Uterus (tissue), 4 donors: ENCODE results near the gene TVP23A. TPM values are rescaled to one million over a fixed set of nuclear protein-coding genes. Genes with fewer than 3 reads are reported as not detected.

Experiments
- DNase-seq, 2 donors: peaks; one replicate each; pipeline ENCODE4 v3.0.0-alpha.2; 2019 to 2020
- H3K27ac ChIP-seq, 2 donors: fragments of 200-600 bp; sonication (generic); 1 replicate in 1 of 2; 2 replicates in 1 of 2; pipeline ENCODE4 v1.5.1; 2016 to 2018
- H3K27me3 ChIP-seq, 2 donors: fragments of 200-600 bp; sonication (generic); one replicate each; pipeline ENCODE4 v1.5.1; 2018 to 2019; ENCODE audit warnings: control low read depth in 1 of 2
- H3K36me3 ChIP-seq, 2 donors: fragments of 200-600 bp; sonication (generic); one replicate each; pipeline ENCODE4 v1.5.1; 2019; ENCODE audit warnings: control low read depth in 1 of 2
- H3K4me1 ChIP-seq, 2 donors: fragments of 200-600 bp; sonication (generic); one replicate each; pipeline ENCODE4 v1.5.1; 2018 to 2019; ENCODE audit warnings: control low read depth in 1 of 2
- H3K4me3 ChIP-seq, 2 donors: fragments of 200-600 bp; sonication (generic); 1 replicate in 1 of 2; 2 replicates in 1 of 2; pipeline ENCODE4 v1.5.1; 2018 to 2019; ENCODE audit warnings: mild to moderate bottlenecking in 1 of 2
- H3K9me3 ChIP-seq, 2 donors: fragments of 200-600 bp; sonication (generic); one replicate each; pipeline ENCODE4 v1.5.1; 2019; ENCODE audit warnings: control low read depth in 1 of 2
- POLR2A ChIP-seq, 2 donors: fragments of 450-650 bp; IDR thresholded peaks; one replicate each; pipeline ENCODE4 v1.6.1; 2016; ENCODE audit warnings: antibody characterized with exemption in 2 of 2, mild to moderate bottlenecking in 1 of 2, moderate library complexity in 1 of 2
- intact Hi-C: fragments of 100-400 bp; cut with DNase I; formaldehyde crosslinking; loops from one replicate; pipeline ENCODE4 v1.15.1; 2023; ENCODE audit warnings: low total_unique reads
- total RNA-seq, 4 donors: library from RNA; depleted of rRNA in 3 of 4; stranded (reverse); fragments of >200 nt in 3 of 4; gene quantifications; one replicate each; pipeline versions ENCODE4 v1.1.0 to v1.2.4, GENCODE V29; 2014 to 2023
- TF ChIP-seq, protein P1 (sequence below), 4 experiments: fragments of 200-600 bp in 2 of 4; fragments of 450-650 bp in 2 of 4; sonication (generic) in 2 of 4; IDR thresholded peaks; one replicate each; pipeline ENCODE4 v1.5.1; 2016 to 2019; ENCODE audit warnings: antibody characterized with exemption in 4 of 4, mild to moderate bottlenecking in 2 of 4, moderate library complexity in 1 of 4
- donor health status: DM: yes; HTN: yes; CAD: no.

Gene TVP23A
- total RNA-seq, 4 donors from 2014 or later, result 0.29 to 8.0 (median 7.6) TPM; not detected in 1

DNA sequence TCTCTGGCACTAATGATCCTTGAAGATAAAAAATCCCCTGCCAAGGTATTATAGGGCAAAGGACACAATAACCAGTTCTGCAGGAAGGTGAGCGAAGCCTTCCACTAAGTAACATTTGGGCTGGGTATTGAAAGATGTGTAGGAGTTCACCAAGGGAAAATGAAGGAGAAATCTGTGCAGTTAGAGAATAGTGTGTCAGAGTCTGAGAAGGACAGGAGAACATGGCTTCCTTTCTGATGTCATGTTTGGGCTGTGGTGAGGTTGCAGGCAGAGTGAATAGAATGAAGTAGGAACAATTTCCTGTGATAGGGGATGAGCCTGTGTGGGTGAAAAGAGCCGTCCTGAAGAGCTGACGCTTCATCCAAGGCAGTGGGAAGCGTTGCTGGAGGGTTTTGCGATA lies 34.4 kb upstream of the TVP23A start:
- no peaks in the 10 kb centered on the region for H3K36me3 ChIP-seq
- TF ChIP-seq POLR2A (IDR thresholded peaks at IDR 0.05), result no peak
- TF ChIP-seq, protein P1, sequence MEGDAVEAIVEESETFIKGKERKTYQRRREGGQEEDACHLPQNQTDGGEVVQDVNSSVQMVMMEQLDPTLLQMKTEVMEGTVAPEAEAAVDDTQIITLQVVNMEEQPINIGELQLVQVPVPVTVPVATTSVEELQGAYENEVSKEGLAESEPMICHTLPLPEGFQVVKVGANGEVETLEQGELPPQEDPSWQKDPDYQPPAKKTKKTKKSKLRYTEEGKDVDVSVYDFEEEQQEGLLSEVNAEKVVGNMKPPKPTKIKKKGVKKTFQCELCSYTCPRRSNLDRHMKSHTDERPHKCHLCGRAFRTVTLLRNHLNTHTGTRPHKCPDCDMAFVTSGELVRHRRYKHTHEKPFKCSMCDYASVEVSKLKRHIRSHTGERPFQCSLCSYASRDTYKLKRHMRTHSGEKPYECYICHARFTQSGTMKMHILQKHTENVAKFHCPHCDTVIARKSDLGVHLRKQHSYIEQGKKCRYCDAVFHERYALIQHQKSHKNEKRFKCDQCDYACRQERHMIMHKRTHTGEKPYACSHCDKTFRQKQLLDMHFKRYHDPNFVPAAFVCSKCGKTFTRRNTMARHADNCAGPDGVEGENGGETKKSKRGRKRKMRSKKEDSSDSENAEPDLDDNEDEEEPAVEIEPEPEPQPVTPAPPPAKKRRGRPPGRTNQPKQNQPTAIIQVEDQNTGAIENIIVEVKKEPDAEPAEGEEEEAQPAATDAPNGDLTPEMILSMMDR (IDR thresholded peaks at IDR 0.05), result no peak
- H3K27ac ChIP-seq, result no peak overlapping the region
- no peak overlapping the region for H3K4me3 ChIP-seq
- H3K4me1 ChIP-seq, result no peaks in the 10 kb centered on the region
- H3K9me3 ChIP-seq, result no peaks in the 10 kb centered on the region
- H3K27me3 ChIP-seq, result no peaks in the 10 kb centered on the region
- no peak for DNase-seq
- intact Hi-C loops, result no loop called here

DNA sequence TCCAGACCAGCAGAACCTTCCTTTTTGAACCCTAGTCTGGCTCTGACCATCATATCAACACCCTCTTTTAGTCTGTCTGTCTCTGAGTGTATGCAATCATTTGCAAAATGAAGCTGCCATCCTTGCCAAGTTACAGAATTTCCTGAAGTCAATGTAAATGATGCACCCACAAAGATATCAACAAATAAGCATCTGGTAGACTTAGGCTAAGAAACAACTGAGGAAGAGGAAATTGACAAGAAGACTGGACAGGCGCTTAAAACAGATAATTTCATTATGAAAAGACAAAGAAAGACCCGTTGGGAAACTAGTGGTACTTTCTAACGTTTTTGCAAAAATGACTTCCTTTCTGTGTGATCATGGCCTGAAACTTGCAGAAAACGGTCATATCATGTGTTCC lies 33.7 kb upstream of the TVP23A start:
- no peak for DNase-seq
- no peaks in the 10 kb centered on the region for H3K27me3 ChIP-seq
- TF ChIP-seq, protein P1 (IDR thresholded peaks at IDR 0.05), result no peak

DNA sequence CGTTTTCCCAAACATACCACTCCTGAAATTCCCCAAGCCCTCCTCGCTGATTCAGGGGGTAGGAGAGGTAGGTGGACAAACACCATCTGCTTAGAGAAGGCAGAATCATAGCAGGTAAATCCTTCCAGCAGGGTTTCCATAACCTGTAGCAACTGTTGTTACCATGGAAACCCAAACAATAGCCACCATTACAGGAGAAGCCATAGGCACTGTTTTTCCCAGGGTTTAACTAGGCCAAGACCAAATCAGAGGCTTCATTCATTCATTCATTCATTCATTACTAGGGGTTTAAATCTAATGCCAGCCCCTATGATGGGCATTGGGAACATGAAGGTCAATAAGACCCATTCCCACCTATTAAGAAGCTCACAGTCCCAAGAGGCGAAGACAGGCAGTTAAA lies 32.9 kb upstream of the TVP23A start:
- Histone ChIP-seq H3K27ac (no peak overlapping the region), H3K36me3 (no peaks in the 10 kb centered on the region), H3K9me3 (no peaks in the 10 kb centered on the region), H3K4me1 (no peaks in the 10 kb centered on the region), H3K27me3 (no peaks in the 10 kb centered on the region), H3K4me3 (no peak overlapping the region)
- DNase-seq, result no peak
- no peak for TF ChIP-seq POLR2A (IDR thresholded peaks at IDR 0.05)
- TF ChIP-seq, protein P1 (IDR thresholded peaks at IDR 0.05), result no peak
- intact Hi-C loops, result no loop called here

More for the DNA sequence above, 33.7 kb upstream of the TVP23A start:
- H3K9me3 ChIP-seq, result no peaks in the 10 kb centered on the region
- no peaks in the 10 kb centered on the region for H3K36me3 ChIP-seq
- no peaks in the 10 kb centered on the region for H3K4me1 ChIP-seq
- H3K27ac ChIP-seq, result no peak overlapping the region
- intact Hi-C loops, result no loop called here
- H3K4me3 ChIP-seq, result no peak overlapping the region

DNA sequence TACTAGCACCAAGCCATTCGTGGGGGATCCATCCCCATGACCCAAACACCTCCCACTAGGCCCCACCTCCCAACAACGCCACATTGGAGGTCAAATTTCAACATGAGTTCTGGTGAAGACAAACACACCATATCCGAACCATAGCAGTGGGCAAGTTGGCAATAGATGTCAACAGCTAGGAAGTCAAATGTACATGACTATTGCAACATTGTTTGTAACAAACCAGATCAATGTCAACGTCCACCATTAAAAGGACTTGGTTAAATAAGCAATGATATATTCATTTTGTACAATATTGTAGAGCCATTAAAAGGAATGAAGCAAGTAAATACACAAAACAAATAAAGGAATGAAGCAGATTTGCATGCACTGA lies 31.9 kb upstream of the TVP23A start:
- Histone ChIP-seq H3K4me3 (no peak overlapping the region), H3K9me3 (no peaks in the 10 kb centered on the region), H3K27ac (no peak overlapping the region), H3K4me1 (no peaks in the 10 kb centered on the region), H3K27me3 (no peaks in the 10 kb centered on the region), H3K36me3 (no peaks in the 10 kb centered on the region)
- TF ChIP-seq POLR2A (IDR thresholded peaks at IDR 0.05), result no peak
- TF ChIP-seq, protein P1 (IDR thresholded peaks at IDR 0.05), result no peak
- DNase-seq, result no peak
- intact Hi-C loops, result no loop called here

DNA sequence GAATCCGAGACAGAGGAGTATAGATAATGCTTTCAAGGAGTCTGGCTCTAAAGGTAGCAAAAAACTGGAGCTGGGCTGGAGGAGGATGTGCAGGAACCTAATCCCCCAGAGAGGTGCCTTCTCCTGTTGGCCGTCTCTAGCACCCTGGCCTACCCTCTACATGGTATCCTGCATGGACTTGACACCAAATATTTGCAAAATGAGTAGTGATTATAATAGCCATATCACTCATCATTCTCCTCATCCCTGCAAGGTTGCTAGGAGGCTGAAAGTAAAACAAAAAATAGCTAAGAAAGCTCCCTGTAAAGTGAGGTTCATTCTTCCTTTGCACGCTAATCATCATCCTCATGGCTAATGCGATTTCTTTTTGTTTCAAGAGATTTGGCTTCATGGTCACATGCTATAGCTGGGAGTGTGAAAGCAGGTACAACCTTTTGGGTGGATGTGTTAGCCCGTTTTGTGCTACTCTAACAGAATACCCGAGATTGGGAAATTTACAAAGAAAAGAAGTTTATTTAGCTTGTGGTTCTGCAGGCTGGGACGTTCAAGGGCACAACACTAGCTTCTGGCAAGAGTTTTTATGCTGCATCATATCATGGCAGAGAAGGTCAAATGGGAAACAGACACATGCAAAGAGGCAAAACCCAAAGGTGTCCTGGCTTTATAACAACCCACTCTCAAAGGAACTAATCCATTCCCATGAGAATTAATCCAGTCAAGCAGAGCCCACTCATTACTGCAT lies 31.3 kb upstream of the TVP23A start:
- H3K9me3 ChIP-seq, result no peaks in the 10 kb centered on the region
- DNase-seq, result no peak
- H3K4me1 ChIP-seq, result no peaks in the 10 kb centered on the region
- intact Hi-C loops, result no loop called here
- no peak overlapping the region for H3K4me3 ChIP-seq
- H3K27me3 ChIP-seq, result no peaks in the 10 kb centered on the region
- no peak for TF ChIP-seq POLR2A (IDR thresholded peaks at IDR 0.05)
- TF ChIP-seq, protein P1 (IDR thresholded peaks at IDR 0.05), result no peak
- H3K27ac ChIP-seq, result no peak overlapping the region
- no peaks in the 10 kb centered on the region for H3K36me3 ChIP-seq
